Ovary (tissue), 3 donors: Measurements from ENCODE around the gene SMAD3.

ENCODE experiments used
- CTCF ChIP-seq, 3 donors: fragments of 450-650 bp in 2 of 3; fragments of 200-600 bp in 1 of 3; IDR thresholded peaks; one replicate each; pipeline versions ENCODE4 v1.5.1 to v1.8.0; 2016 to 2022; ENCODE audit warnings: antibody characterized with exemption in 3 of 3, mild to moderate bottlenecking in 1 of 3
- EP300 ChIP-seq: sonication (generic); formaldehyde crosslinking; IDR thresholded peaks from one replicate; pipeline ENCODE4 v1.6.1; 2017; ENCODE audit warnings: antibody characterized with exemption
- POLR2A ChIP-seq: fragments of 450-650 bp; IDR thresholded peaks from one replicate; pipeline ENCODE4 v1.6.1; 2017; ENCODE audit warnings: antibody characterized with exemption, mild to moderate bottlenecking, moderate library complexity
- donor health status: DM: no; HTN: no; CAD: no.

- no peak for TF ChIP-seq CTCF (IDR thresholded peaks at IDR 0.05)
- TF ChIP-seq POLR2A: no peak
- TF ChIP-seq EP300: no peak
These were observed 109.6 kb downstream of the SMAD3 start for GRCh38 chr15:67174864-67175573.
